SU-DHL-6 (cell line): ENCODE measurements around the gene MRPL42.

Source experiments
- CTCF ChIP-seq: fragments of 200-600 bp; sonication (generic); IDR thresholded peaks from one replicate; pipeline ENCODE4 v1.5.1; 2017; ENCODE audit warnings: antibody characterized with exemption, mild to moderate bottlenecking, low read length, moderate library complexity; ENCODE audit not compliant: insufficient read depth, poor library complexity, severe bottlenecking
- EZH2phosphoT487 ChIP-seq: fragments of 200-600 bp; sonication (generic), shearing (Covaris generic); conservative IDR thresholded peaks from 2 replicates; pipeline ENCODE4 v1.6.1; 2018; ENCODE audit warnings: mild to moderate bottlenecking, antibody characterized with exemption, low read length, moderate library complexity, mixed read lengths

- no peak for TF ChIP-seq CTCF
- no peak for TF ChIP-seq EZH2phosphoT487
These were observed 52.5 kb downstream of the MRPL42 start for GRCh38 chr12:93519859-93520258.
